Neuron (in vitro differentiated cells): ENCODE data around the gene MRPS25.
"Not testable (repeated sequence)": the region's sequence is repeated elsewhere in the genome, so short reads cannot be mapped to it uniquely, and the experiment has no call there.

Experiments
- H2AFZ ChIP-seq: one replicate; pipeline ENCODE4 v1.6.1; 2013; ENCODE audit warnings: low read depth, mild to moderate bottlenecking, inconsistent platforms, low read length, moderate library complexity
- H3K27me3 ChIP-seq: one replicate; pipeline ENCODE4 v1.6.1; 2013; ENCODE audit warnings: low read length; ENCODE audit not compliant: insufficient read depth
- H3K36me3 ChIP-seq: one replicate; pipeline ENCODE4 v1.6.1; 2013; ENCODE audit warnings: low read length; ENCODE audit not compliant: insufficient read depth
- H3K4me1 ChIP-seq: one replicate; pipeline ENCODE4 v1.6.1; 2013; ENCODE audit warnings: low read length; ENCODE audit not compliant: insufficient read depth
- H3K4me3 ChIP-seq: 2 replicates; pipeline ENCODE4 v1.5.1; 2013; ENCODE audit warnings: mild to moderate bottlenecking, low read length, moderate library complexity
- H3K9me3 ChIP-seq: one replicate; pipeline ENCODE4 v1.6.1; 2013; ENCODE audit warnings: low read length

MRPS25 gene

GRCh38 chr3:15023249-15023648 is 41.9 kb downstream of the MRPS25 start:
- H3K4me1 ChIP-seq = no peaks in the 10 kb centered on the region
- no peak overlapping the region for H3K4me3 ChIP-seq
- H3K36me3 ChIP-seq = peaks cover 81% of the 10 kb centered on the region
- H3K9me3 ChIP-seq = no peaks in the 10 kb centered on the region
- H2AFZ ChIP-seq = no peak overlapping the region
- no peaks in the 10 kb centered on the region for H3K27me3 ChIP-seq

GRCh38 chr3:15017191-15017590 is 47.9 kb downstream of the MRPS25 start:
- Histone ChIP-seq H3K27me3 (no peaks in the 10 kb centered on the region), H3K9me3 (no peaks in the 10 kb centered on the region), H2AFZ (no peak overlapping the region), H3K4me3 (no peak overlapping the region), H3K4me1 (no peaks in the 10 kb centered on the region), H3K36me3 (peaks cover 71% of the 10 kb centered on the region)

- H3K36me3 ChIP-seq = peaks cover 53% of the 10 kb centered on the region
- H3K4me3 ChIP-seq = no peak overlapping the region
These were observed 49.7 kb downstream of the MRPS25 start for GRCh38 chr3:15015456-15015855.

GRCh38 chr3:15014606-15015328 is 50.3 kb downstream of the MRPS25 start:
- no peak overlapping the region for H3K4me3 ChIP-seq
- H2AFZ ChIP-seq = no peak overlapping the region
- H3K36me3 ChIP-seq = peaks cover 47% of the 10 kb centered on the region
- no peaks in the 10 kb centered on the region for H3K4me1 ChIP-seq
- H3K27me3 ChIP-seq = no peaks in the 10 kb centered on the region
- H3K9me3 ChIP-seq = no peaks in the 10 kb centered on the region

More at GRCh38 chr3:15015456-15015855, 49.7 kb downstream of the MRPS25 start:
- H3K9me3 ChIP-seq = no peaks in the 10 kb centered on the region
- H3K4me1 ChIP-seq = no peaks in the 10 kb centered on the region
- H3K27me3 ChIP-seq = no peaks in the 10 kb centered on the region
- no peak overlapping the region for H2AFZ ChIP-seq

- Histone ChIP-seq H2AFZ (no peak overlapping the region), H3K27me3 (no peaks in the 10 kb centered on the region), H3K4me3 (no peak overlapping the region), H3K36me3 (peaks cover 39% of the 10 kb centered on the region), H3K9me3 (no peaks in the 10 kb centered on the region), H3K4me1 (no peaks in the 10 kb centered on the region)
These were observed 53.9 kb downstream of the MRPS25 start for GRCh38 chr3:15011174-15011573.

- Histone ChIP-seq H3K9me3 (no peaks in the 10 kb centered on the region), H3K27me3 (no peaks in the 10 kb centered on the region), H3K4me3 (no peak overlapping the region), H3K36me3 (peaks cover 37% of the 10 kb centered on the region), H3K4me1 (no peaks in the 10 kb centered on the region), H2AFZ (no peak overlapping the region)
These were observed 54.5 kb downstream of the MRPS25 start for GRCh38 chr3:15010664-15011063.

- peaks cover 33% of the 10 kb centered on the region for H3K36me3 ChIP-seq
- H2AFZ ChIP-seq = no peak overlapping the region
- H3K27me3 ChIP-seq = no peaks in the 10 kb centered on the region
- no peaks in the 10 kb centered on the region for H3K4me1 ChIP-seq
- no peaks in the 10 kb centered on the region for H3K9me3 ChIP-seq
- no peak overlapping the region for H3K4me3 ChIP-seq
These were observed 55.9 kb downstream of the MRPS25 start for GRCh38 chr3:15009167-15009566.

GRCh38 chr3:15007681-15008141 is 57.4 kb downstream of the MRPS25 start:
- Histone ChIP-seq H3K4me3 (no peak overlapping the region), H3K9me3 (peaks cover 5% of the 10 kb centered on the region), H2AFZ (no peak overlapping the region), H3K36me3 (peaks cover 33% of the 10 kb centered on the region), H3K4me1 (no peaks in the 10 kb centered on the region), H3K27me3 (no peaks in the 10 kb centered on the region)

GRCh38 chr3:14999182-14999581 is 65.9 kb downstream of the MRPS25 start:
- not testable (repeated sequence) for H3K27me3 ChIP-seq, H2AFZ ChIP-seq, H3K4me1 ChIP-seq, H3K4me3 ChIP-seq
- Histone ChIP-seq H3K9me3 (peaks cover 10% of the 10 kb centered on the region), H3K36me3 (peaks cover 13% of the 10 kb centered on the region)
